COR-L47 (cell line): ENCODE measurements around the gene BLVRB.

Experiments
- DNase-seq: peaks from one replicate; lab custom pipeline; 2025; lab: John Stamatoyannopoulos, UW

BLVRB gene

DNA sequence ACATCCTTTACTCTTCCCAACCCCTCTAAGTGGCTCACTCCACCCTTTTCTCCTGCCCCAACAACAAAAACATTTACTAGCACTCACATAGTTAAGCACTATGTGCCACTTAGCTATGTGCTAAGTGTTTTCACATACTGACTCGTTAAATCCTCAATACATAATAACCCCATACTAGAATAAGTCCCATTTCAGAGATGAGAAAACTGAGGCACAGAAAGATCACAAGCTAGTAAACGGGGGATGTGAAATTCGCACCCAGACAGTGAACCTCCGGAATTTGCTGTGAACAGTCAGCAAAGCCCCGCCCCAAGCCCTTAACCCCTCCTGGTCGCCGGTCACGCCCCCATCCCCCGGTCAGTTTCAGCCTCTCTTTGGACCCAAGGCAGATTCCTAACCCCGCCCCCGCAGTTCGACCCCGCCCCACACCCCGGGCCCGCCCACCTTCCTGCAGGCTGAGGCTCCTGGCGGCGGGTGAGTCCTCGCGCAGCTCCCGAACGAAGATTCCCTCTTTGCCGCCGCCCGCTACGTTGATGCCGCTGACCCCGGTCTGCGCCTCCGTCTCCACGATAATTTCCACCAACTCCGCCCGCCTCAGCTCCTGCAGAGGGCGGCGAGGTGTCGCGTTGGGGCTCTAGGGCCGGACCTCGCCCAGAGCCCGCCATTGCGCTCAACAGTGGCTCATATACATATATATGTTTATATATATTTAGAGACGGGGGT lies 62.1 kb downstream of the BLVRB start:
- DNase-seq = no peak

DNA sequence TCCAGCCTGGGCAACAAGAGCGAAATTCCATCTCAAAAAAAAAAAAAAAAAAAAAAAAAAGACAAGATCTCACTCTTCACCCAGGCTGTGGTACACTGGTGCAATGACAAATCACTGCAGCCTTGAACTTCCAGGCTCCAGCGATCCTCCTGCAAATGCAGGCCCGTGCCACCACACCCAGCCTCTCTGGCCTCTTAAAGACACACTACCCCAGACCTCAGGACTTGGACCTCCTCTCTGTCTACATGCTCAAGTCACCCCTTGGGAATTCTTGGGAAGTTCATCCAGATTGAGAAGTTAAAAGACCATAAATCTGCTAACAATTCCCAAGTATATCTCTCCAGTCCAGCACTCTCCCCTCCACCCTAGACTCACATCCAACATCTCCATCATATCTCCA lies 65.0 kb downstream of the BLVRB start:
- DNase-seq = no peak

DNA sequence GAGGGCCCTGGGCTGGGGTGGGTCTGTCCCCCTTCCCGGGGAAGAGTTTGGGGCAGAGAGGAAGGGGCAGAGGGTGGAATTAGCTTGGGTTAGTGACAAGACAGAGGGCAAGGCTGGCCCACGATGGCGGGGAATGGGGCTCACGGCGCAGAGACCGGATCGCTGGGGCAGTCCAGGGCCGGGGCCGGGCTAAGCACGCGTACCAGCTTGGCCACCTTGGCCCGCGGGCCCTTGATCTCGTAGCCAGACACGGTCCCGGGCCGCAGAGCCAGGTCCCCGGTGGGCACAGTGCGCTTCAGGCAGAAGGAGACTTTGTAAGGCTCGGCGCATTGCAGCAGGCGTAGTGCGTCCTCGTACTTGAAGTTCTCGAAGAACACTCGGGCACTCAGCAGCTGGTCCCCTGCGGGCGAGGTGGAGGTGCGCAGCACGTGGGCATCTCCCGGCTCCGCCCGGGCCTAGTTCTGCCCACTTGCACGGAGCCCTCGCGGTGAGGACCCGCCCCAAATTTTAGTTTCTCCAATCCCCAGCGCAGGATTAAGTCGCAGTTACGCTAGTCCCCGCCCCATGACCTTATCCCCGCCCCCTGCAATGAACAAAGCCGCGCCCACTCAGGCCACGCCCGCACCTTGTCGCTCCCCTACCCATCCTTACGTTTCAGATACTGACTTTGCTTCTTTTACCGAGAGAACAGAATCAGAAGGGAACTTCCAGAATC lies 67.0 kb downstream of the BLVRB start:
- DNase-seq = no peak
